Body of pancreas (tissue), 4 donors: ENCODE data around the gene PLD1. TPM values are rescaled to one million over a fixed set of nuclear protein-coding genes. Genes with fewer than 3 reads are reported as not detected.
"Not testable (repeated sequence)": the region's sequence is repeated elsewhere in the genome, so short reads cannot be mapped to it uniquely, and the experiment has no call there.

Experiments
- ATAC-seq: fragments of 150-250 bp; one replicate; pipeline ENCODE4 v1.9.1; 2016
- DNase-seq, 4 donors: peaks; one replicate each; pipeline ENCODE4 v3.0.0-alpha.2; 2019
- H3K27ac ChIP-seq, 4 donors: fragments of 200-600 bp; sonication (generic); 1 replicate in 3 of 4; 2 replicates in 1 of 4; pipeline versions ENCODE4 v1.5.1 to v1.6.1; 2016 to 2019; ENCODE audit warnings: mild to moderate bottlenecking in 1 of 4, mixed read lengths in 1 of 4, moderate library complexity in 1 of 4
- H3K27me3 ChIP-seq, 2 donors: fragments of 200-600 bp; sonication (generic); one replicate each; pipeline ENCODE4 v1.6.0; 2016; ENCODE audit warnings: mild to moderate bottlenecking in 1 of 2
- H3K36me3 ChIP-seq, 2 donors: fragments of 200-600 bp; sonication (generic); replicated peaks in 1 of 2; 2 replicates each; pipeline ENCODE4 v1.5.1; 2016; ENCODE audit warnings: low read depth in 2 of 2; ENCODE audit not compliant: insufficient read depth in 1 of 2
- H3K4me1 ChIP-seq: fragments of 200-600 bp; sonication (generic); one replicate; pipeline ENCODE4 v1.6.0; 2016
- H3K4me3 ChIP-seq, 2 donors: fragments of 200-600 bp; sonication (generic); 1 replicate in 1 of 2; 2 replicates in 1 of 2; pipeline ENCODE4 v1.5.1; 2016 to 2019
- H3K9me3 ChIP-seq, 3 donors: fragments of 200-600 bp; sonication (generic); 1 replicate in 2 of 3; 2 replicates in 1 of 3; pipeline ENCODE4 v1.5.1; 2016
- POLR2A ChIP-seq, 3 donors: fragments of 450-650 bp; IDR thresholded peaks; one replicate each; pipeline ENCODE4 v1.6.1; 2016; ENCODE audit warnings: antibody characterized with exemption in 3 of 3, mild to moderate bottlenecking in 2 of 3
- WGBS, 2 donors: methylation state at CpG; one replicate each; pipeline ENCODE4 v1.1.5; 2017; 5-methylcytosine and 5-hydroxymethylcytosine counted together
- intact Hi-C: fragments of 100-400 bp; cut with DNase I; formaldehyde crosslinking; loops from one replicate; pipeline ENCODE4 v1.15.1; 2023
- total RNA-seq, 2 donors: library from RNA; depleted of rRNA; stranded (reverse); fragments of >200 nt; gene quantifications; one replicate each; pipeline ENCODE4 v1.1.0, GENCODE V29; 2016
- TF ChIP-seq, protein P1 (sequence below), 7 experiments: fragments of 450-650 bp in 4 of 7; fragments of 200-600 bp in 3 of 7; sonication (generic) in 3 of 7; IDR thresholded peaks; one replicate each; pipeline ENCODE4 v1.5.1; 2016 to 2019; ENCODE audit warnings: antibody characterized with exemption in 7 of 7

The PLD1 gene
- total RNA-seq, 2 donors from 2014 or later: 60.4 to 96.2 TPM

DNA sequence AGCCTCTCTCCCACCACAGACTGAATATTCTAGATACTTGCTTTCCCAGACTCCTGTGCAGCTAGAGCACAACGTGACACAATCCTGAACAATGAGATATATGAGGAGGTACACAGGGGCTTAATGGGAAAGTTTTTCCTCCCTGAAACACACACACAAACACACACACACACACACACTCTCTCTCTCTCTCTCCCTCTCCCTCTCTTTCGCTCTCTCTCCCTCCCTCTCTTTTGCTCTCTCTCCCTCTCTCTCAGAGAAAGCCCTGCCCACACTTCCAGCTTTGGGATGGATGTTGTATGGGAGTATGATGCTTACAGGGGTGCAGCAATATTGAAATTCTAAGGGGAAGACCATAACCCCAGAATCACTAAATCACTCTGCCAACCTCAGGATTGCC, 110.1 kb downstream of the PLD1 start:
- Histone ChIP-seq H3K36me3 (peaks cover 0 to 4% of the 10 kb centered on the region in 2 donors), H3K27me3 (no peaks in the 10 kb centered on the region), H3K9me3 (no peaks in the 10 kb centered on the region), H3K27ac (no peak overlapping the region), H3K4me1 (no peaks in the 10 kb centered on the region), H3K4me3 (no peak overlapping the region)
- ATAC-seq: no peak
- TF ChIP-seq, protein P1, sequence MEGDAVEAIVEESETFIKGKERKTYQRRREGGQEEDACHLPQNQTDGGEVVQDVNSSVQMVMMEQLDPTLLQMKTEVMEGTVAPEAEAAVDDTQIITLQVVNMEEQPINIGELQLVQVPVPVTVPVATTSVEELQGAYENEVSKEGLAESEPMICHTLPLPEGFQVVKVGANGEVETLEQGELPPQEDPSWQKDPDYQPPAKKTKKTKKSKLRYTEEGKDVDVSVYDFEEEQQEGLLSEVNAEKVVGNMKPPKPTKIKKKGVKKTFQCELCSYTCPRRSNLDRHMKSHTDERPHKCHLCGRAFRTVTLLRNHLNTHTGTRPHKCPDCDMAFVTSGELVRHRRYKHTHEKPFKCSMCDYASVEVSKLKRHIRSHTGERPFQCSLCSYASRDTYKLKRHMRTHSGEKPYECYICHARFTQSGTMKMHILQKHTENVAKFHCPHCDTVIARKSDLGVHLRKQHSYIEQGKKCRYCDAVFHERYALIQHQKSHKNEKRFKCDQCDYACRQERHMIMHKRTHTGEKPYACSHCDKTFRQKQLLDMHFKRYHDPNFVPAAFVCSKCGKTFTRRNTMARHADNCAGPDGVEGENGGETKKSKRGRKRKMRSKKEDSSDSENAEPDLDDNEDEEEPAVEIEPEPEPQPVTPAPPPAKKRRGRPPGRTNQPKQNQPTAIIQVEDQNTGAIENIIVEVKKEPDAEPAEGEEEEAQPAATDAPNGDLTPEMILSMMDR (IDR thresholded peaks at IDR 0.05): no peak
- TF ChIP-seq POLR2A (IDR thresholded peaks at IDR 0.05): no peak
- 83 to 88% methylated on average over 2 of the region's 2 CpGs for WGBS, 2 donors
- intact Hi-C loops: no loop called here
- no peak for DNase-seq

DNA sequence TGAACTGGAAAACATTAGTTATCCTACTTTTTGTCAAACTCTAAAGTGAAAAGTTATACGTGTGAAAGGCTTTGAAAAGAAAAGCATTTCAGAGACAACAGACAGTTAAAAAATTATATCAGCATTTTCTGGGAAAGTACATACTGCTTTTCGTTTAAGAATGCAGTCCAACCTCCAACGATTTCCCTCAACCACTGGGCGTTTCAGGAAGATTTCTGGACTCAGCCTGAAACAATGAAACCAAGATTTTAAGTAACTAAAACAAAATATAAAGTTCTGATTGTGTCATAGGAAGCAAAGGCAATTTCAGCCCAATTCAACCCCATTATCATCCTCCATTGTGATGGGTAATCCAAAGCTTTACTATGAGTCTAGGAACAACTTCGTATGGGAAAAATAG, 110.7 kb downstream of the PLD1 start:
- DNase-seq (no peak), ATAC-seq (no peak)
- Histone ChIP-seq H3K9me3 (no peaks in the 10 kb centered on the region), H3K4me3 (no peak overlapping the region), H3K36me3 (peaks cover 0 to 4% of the 10 kb centered on the region in 2 donors), H3K4me1 (no peaks in the 10 kb centered on the region), H3K27ac (no peak overlapping the region), H3K27me3 (no peaks in the 10 kb centered on the region)
- intact Hi-C loops: no loop called here
- no peak for TF ChIP-seq POLR2A (IDR thresholded peaks at IDR 0.05)
- TF ChIP-seq, protein P1 (IDR thresholded peaks at IDR 0.05): no peak
- WGBS, 2 donors: 50 to 54% methylated on average over 5 of the region's 5 CpGs

DNA sequence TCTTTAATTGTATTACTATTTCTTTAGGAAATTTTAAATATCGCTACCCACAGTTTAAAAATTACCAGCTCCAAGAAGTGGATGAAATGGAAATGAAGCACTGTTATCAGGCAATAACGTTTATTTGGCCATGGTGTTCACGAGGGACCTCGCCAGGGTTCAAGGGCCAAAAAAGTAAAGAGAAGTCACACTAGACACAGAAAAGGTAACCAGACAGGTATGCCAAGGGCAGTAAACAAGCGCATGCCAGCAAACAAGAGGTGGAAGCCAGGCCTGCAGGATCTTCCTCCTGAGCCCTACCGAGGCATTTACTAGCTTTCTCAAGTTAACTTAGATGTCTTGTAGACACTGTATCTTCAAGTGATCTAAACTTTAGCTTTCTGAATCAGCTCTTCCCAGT, 113.5 kb downstream of the PLD1 start:
- H3K36me3 ChIP-seq: peaks cover 0 to 4% of the 10 kb centered on the region in 2 donors
- H3K27me3 ChIP-seq: no peaks in the 10 kb centered on the region
- no peak for DNase-seq
- ATAC-seq: no peak
- TF ChIP-seq, protein P1 (IDR thresholded peaks at IDR 0.05): no peak
- TF ChIP-seq POLR2A (IDR thresholded peaks at IDR 0.05): no peak
- no peak overlapping the region for H3K4me3 ChIP-seq
- no peaks in the 10 kb centered on the region for H3K9me3 ChIP-seq
- WGBS, 2 donors: 71 to 76% methylated on average over 6 of the region's 6 CpGs
- intact Hi-C loops: no loop called here
- no peaks in the 10 kb centered on the region for H3K4me1 ChIP-seq
- no peak overlapping the region for H3K27ac ChIP-seq

DNA sequence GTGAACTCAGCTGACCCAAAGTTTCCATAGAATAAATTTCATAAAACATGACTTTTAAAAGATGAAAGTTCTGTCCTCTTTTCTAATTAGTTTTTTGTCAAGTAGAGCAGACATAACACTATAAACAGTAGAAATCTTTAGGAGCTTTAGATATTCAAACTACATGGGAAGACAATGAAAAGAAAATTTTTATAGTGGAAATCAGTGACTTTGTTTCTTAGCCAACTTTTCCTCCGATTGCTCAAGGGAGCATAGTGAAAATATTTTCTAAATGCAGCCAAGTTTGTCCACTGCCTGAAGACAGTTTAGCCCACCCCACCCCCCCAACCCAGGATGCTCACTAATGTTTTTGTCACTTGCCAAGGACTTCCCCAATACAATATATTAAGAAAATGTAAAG, 114.9 kb downstream of the PLD1 start:
- Histone ChIP-seq H3K4me3 (no peak overlapping the region), H3K36me3 (peaks cover 0 to 4% of the 10 kb centered on the region in 2 donors), H3K9me3 (no peaks in the 10 kb centered on the region), H3K27me3 (no peaks in the 10 kb centered on the region), H3K4me1 (no peaks in the 10 kb centered on the region), H3K27ac (no peak overlapping the region)
- 45 to 59% methylated on average over 1 of the region's 1 CpG for WGBS, 2 donors
- intact Hi-C loops: no loop called here
- no peak for DNase-seq
- no peak for TF ChIP-seq POLR2A (IDR thresholded peaks at IDR 0.05)
- TF ChIP-seq, protein P1 (IDR thresholded peaks at IDR 0.05): no peak
- no peak for ATAC-seq

DNA sequence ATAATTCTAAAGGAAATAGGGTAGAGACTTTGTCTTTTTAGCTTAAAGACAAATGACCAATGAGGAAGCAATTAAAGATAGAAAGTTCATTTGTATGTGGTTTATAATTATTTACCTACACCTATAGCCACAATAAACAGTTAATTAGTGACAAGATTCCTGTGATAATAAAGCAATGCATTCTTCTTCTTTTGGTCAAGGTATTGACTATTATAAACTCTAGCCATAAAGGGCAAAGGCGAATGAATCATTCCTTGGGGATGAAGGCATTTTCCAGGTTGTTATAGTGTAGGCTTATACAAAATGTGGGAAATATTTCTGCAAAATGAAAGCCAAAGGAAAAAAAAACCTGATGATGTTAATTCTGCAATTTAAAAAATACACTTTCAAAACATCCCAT, 115.4 kb downstream of the PLD1 start:
- Histone ChIP-seq H3K4me1 (no peaks in the 10 kb centered on the region), H3K27ac (no peak overlapping the region), H3K36me3 (peaks cover 0 to 4% of the 10 kb centered on the region in 2 donors), H3K9me3 (no peaks in the 10 kb centered on the region), H3K4me3 (no peak overlapping the region), H3K27me3 (no peaks in the 10 kb centered on the region)
- DNase-seq: no peak
- no peak for TF ChIP-seq POLR2A (IDR thresholded peaks at IDR 0.05)
- TF ChIP-seq, protein P1 (IDR thresholded peaks at IDR 0.05): no peak
- intact Hi-C loops: no loop called here
- 90 to 94% methylated on average over 1 of the region's 1 CpG for whole genome bisulfite sequencing, 2 donors
- no peak for ATAC-seq

DNA sequence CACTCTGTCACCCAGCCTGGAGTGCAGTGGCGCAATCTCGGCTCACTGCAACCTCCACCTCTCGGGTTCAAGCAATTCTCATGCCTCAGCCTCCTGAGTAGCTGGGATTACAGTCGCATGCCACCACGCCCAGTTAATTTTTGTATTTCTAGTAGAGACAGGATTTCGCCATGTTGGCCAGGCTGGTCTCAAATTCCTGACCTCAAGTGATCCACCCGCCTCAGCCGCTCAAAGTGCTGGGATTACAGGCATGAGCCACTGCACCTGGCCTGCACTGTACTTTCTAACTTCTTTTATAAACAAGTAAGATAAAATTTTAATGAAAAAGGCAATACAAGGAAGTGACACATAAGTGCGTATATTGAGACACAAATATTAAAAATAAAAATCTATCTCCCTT, 117.7 kb downstream of the PLD1 start:
- ATAC-seq, H3K27ac ChIP-seq, H3K4me3 ChIP-seq, DNase-seq, H3K9me3 ChIP-seq, H3K36me3 ChIP-seq, H3K27me3 ChIP-seq, intact Hi-C loops, H3K4me1 ChIP-seq: not testable (repeated sequence)
- WGBS, 2 donors: 92 to 98% methylated on average over 9 of the region's 9 CpGs
